ENCODE results near the gene TMBIM6.

TMBIM6 gene

GRCh38 chr12:49800421-49801140 is 59.2 kb downstream of the TMBIM6 start:
- H3K4me3 ChIP-seq (ENCODE audit: low read depth in 1 of 2, low read length in 1 of 2), result no peak overlapping the region
- H3K36me3 ChIP-seq, result peaks cover 39% of the 10 kb centered on the region

GRCh38 chr12:49801141-49802063 is 60.0 kb downstream of the TMBIM6 start:
- H3K4me3 ChIP-seq (ENCODE audit: low read depth in 1 of 2, low read length in 1 of 2), result no peak overlapping the region
- H3K36me3 ChIP-seq, result peaks cover 39% of the 10 kb centered on the region
- no peaks in the 10 kb centered on the region for H3K9me3 ChIP-seq
- no peaks in the 10 kb centered on the region for H3K27me3 ChIP-seq
- TF ChIP-seq CTCF (IDR thresholded peaks at IDR 0.05), result no peak
- H3K27ac ChIP-seq, result no peak overlapping the region
- H3K4me1 ChIP-seq (ENCODE audit: control insufficient read depth in 1 of 2, insufficient read depth in 1 of 2, low read depth in 1 of 2, low read length in 1 of 2), result peaks cover 24 to 26% of the 10 kb centered on the region in 2 experiments

More at GRCh38 chr12:49800421-49801140, 59.2 kb downstream of the TMBIM6 start:
- no peaks in the 10 kb centered on the region for H3K9me3 ChIP-seq
- no peaks in the 10 kb centered on the region for H3K27me3 ChIP-seq
- H3K4me1 ChIP-seq (ENCODE audit: control insufficient read depth in 1 of 2, insufficient read depth in 1 of 2, low read depth in 1 of 2, low read length in 1 of 2), result peaks cover 28 to 31% of the 10 kb centered on the region in 2 experiments
- H3K27ac ChIP-seq, result no peak overlapping the region
- no peak for TF ChIP-seq CTCF (IDR thresholded peaks at IDR 0.05)

GRCh38 chr12:49803693-49804450 is 62.5 kb downstream of the TMBIM6 start:
- Histone ChIP-seq H3K36me3 (peaks cover 39% of the 10 kb centered on the region), H3K27me3 (no peaks in the 10 kb centered on the region), H3K27ac (no peak overlapping the region), H3K4me1 (ENCODE audit: control insufficient read depth in 1 of 2, insufficient read depth in 1 of 2, low read depth in 1 of 2, low read length in 1 of 2) (peaks cover 0 to 1% of the 10 kb centered on the region in 2 experiments), H3K9me3 (no peaks in the 10 kb centered on the region), H3K4me3 (ENCODE audit: low read depth in 1 of 2, low read length in 1 of 2) (no peak overlapping the region)
- no peak for TF ChIP-seq CTCF (IDR thresholded peaks at IDR 0.05)

- Histone ChIP-seq H3K27me3 (no peaks in the 10 kb centered on the region), H3K36me3 (peaks cover 39% of the 10 kb centered on the region), H3K4me1 (ENCODE audit: control insufficient read depth in 1 of 2, insufficient read depth in 1 of 2, low read depth in 1 of 2, low read length in 1 of 2) (no peaks in the 10 kb centered on the region), H3K27ac (no peak overlapping the region), H3K9me3 (no peaks in the 10 kb centered on the region), H3K4me3 (ENCODE audit: low read depth in 1 of 2, low read length in 1 of 2) (no peak overlapping the region)
- TF ChIP-seq CTCF (IDR thresholded peaks at IDR 0.05), result no peak
These were observed 63.5 kb downstream of the TMBIM6 start for GRCh38 chr12:49804821-49805220.

- Histone ChIP-seq H3K27ac (no peak overlapping the region), H3K9me3 (no peaks in the 10 kb centered on the region), H3K27me3 (no peaks in the 10 kb centered on the region), H3K36me3 (peaks cover 33% of the 10 kb centered on the region), H3K4me1 (ENCODE audit: control insufficient read depth in 1 of 2, insufficient read depth in 1 of 2, low read depth in 1 of 2, low read length in 1 of 2) (no peaks in the 10 kb centered on the region), H3K4me3 (ENCODE audit: low read depth in 1 of 2, low read length in 1 of 2) (no peak overlapping the region)
- no peak for TF ChIP-seq CTCF (IDR thresholded peaks at IDR 0.05)
These were observed 64.1 kb downstream of the TMBIM6 start for GRCh38 chr12:49805409-49805808.
